ENCODE data around the gene ACSM3.

ACSM3 gene

DNA sequence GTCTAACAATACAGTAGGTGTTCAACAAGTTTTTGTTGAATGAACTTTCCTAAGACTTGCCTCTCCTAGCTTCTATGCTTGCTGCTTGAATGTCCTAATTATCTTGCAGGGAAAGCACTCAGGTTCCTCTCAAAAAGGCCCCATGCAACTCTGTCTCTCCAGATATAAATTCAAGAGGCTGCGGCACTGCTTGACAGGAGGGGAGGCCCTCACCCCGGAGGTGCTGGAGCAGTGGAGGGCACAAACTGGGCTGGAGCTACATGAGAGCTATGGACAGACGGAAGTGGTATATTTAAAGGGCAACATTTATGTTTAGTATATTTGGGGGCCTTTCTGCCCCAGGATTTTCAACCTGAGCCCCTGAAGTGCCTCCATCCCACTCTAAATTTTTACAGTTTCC, 36.6 kb upstream of the ACSM3 start:
- TF ChIP-seq, protein P1, sequence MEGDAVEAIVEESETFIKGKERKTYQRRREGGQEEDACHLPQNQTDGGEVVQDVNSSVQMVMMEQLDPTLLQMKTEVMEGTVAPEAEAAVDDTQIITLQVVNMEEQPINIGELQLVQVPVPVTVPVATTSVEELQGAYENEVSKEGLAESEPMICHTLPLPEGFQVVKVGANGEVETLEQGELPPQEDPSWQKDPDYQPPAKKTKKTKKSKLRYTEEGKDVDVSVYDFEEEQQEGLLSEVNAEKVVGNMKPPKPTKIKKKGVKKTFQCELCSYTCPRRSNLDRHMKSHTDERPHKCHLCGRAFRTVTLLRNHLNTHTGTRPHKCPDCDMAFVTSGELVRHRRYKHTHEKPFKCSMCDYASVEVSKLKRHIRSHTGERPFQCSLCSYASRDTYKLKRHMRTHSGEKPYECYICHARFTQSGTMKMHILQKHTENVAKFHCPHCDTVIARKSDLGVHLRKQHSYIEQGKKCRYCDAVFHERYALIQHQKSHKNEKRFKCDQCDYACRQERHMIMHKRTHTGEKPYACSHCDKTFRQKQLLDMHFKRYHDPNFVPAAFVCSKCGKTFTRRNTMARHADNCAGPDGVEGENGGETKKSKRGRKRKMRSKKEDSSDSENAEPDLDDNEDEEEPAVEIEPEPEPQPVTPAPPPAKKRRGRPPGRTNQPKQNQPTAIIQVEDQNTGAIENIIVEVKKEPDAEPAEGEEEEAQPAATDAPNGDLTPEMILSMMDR (conservative IDR thresholded peaks at IDR 0.05; ENCODE audit: low read depth, low read length), result no peak
- Histone ChIP-seq H2AFZ (ENCODE audit: low read depth) (no peak overlapping the region), H3K79me2 (ENCODE audit: insufficient read depth, low read depth) (no peaks in the 10 kb centered on the region), H3K36me3 (ENCODE audit: insufficient read depth) (no peaks in the 10 kb centered on the region), H3K4me2 (no peak overlapping the region), H4K20me1 (ENCODE audit: insufficient read depth) (no peaks in the 10 kb centered on the region), H3K9ac (no peak overlapping the region), H3K27ac (no peak overlapping the region), H3K4me3 (IDR thresholded peaks at IDR 0.05; ENCODE audit: insufficient read depth, low read depth, low read length) (no peak overlapping the region), H3K4me1 (ENCODE audit: low read depth, poor library complexity, severe bottlenecking) (no peaks in the 10 kb centered on the region), H3K27me3 (ENCODE audit: insufficient read depth, low read depth) (no peaks in the 10 kb centered on the region)

DNA sequence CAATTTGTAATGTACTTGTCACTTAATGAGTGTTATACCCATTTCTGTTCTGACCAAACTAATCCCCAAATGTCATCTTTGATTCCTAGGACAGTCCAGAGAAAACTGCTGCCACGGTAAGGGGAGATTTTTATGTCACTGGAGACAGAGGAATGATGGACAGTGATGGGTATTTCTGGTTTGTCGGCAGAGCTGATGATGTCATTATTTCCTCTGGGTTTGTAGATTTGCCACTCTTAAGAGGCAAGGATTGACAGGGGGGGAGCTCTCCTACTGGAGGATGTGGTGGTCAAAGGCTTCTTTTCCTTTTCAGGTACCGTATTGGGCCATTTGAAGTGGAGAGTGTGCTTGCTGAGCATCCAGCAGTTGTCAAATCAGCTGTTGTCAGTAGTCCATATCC, 34.7 kb upstream of the ACSM3 start:
- no peaks in the 10 kb centered on the region for H3K4me1 ChIP-seq (ENCODE audit: low read depth, poor library complexity, severe bottlenecking)
- H3K9ac ChIP-seq, result no peak overlapping the region
- H3K79me2 ChIP-seq (ENCODE audit: insufficient read depth, low read depth), result no peaks in the 10 kb centered on the region
- H4K20me1 ChIP-seq (ENCODE audit: insufficient read depth), result no peaks in the 10 kb centered on the region
- no peaks in the 10 kb centered on the region for H3K27me3 ChIP-seq (ENCODE audit: insufficient read depth, low read depth)
- no peak overlapping the region for H3K27ac ChIP-seq
- no peak overlapping the region for H3K4me2 ChIP-seq
- TF ChIP-seq, protein P1 (conservative IDR thresholded peaks at IDR 0.05; ENCODE audit: low read depth, low read length), result no peak
- H3K36me3 ChIP-seq (ENCODE audit: insufficient read depth), result no peaks in the 10 kb centered on the region
- no peak overlapping the region for H3K4me3 ChIP-seq (IDR thresholded peaks at IDR 0.05; ENCODE audit: insufficient read depth, low read depth, low read length)
- H2AFZ ChIP-seq (ENCODE audit: low read depth), result no peak overlapping the region

DNA sequence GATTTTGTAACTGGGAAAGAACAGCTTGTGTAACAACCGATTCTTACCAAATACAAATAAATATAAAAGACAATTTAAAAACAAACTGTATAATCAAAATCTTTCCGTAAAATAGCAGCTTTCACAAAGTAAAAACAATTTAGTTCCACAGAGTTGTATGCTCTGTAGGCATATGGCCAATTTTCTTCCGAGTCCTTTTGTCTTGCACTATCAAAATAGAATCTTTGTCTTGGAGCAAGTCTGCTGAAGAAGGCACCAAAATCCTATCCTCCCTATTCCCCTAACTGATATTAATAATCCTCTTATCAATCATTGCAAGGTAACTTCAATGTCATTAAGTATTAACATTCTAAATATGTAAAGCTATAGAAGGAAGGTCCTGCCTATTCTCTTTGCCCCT, 29.8 kb upstream of the ACSM3 start:
- Histone ChIP-seq H3K36me3 (ENCODE audit: insufficient read depth) (peaks cover 13% of the 10 kb centered on the region), H3K79me2 (ENCODE audit: insufficient read depth, low read depth) (peaks cover 15% of the 10 kb centered on the region; the same call in 1 of the 2 replicates), H3K27me3 (ENCODE audit: insufficient read depth, low read depth) (no peaks in the 10 kb centered on the region), H3K4me2 (no peak overlapping the region), H4K20me1 (ENCODE audit: insufficient read depth) (no peaks in the 10 kb centered on the region), H3K27ac (no peak overlapping the region), H3K9ac (no peak overlapping the region), H2AFZ (ENCODE audit: low read depth) (no peak overlapping the region), H3K4me3 (IDR thresholded peaks at IDR 0.05; ENCODE audit: insufficient read depth, low read depth, low read length) (no peak overlapping the region), H3K4me1 (ENCODE audit: low read depth, poor library complexity, severe bottlenecking) (peaks cover 27% of the 10 kb centered on the region)
- TF ChIP-seq, protein P1 (conservative IDR thresholded peaks at IDR 0.05; ENCODE audit: low read depth, low read length), result no peak

DNA sequence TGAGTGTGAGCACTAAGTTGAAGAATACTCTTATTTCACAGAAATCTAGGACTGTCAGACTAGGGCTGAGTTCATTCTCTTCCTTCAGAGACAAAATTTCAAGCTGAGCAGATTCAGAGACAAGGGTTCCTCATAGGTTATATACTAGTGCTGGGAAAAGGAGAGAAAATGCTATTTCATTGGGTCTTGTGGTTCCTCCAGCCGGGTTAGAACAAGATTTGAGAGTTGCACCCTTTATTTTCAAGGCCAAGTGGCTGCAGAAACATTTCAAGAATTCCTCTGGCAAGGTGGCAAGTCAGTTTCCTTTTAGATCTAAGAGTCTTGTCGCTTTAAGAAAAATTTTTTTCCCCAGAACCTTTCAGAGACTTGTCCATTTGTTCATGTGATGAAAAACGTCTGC, 29.0 kb upstream of the ACSM3 start:
- no peak overlapping the region for H2AFZ ChIP-seq (ENCODE audit: low read depth)
- peaks cover 22% of the 10 kb centered on the region for H3K79me2 ChIP-seq (ENCODE audit: insufficient read depth, low read depth)
- peaks cover 13% of the 10 kb centered on the region for H3K36me3 ChIP-seq (ENCODE audit: insufficient read depth)
- no peak overlapping the region for H3K27ac ChIP-seq
- TF ChIP-seq, protein P1 (conservative IDR thresholded peaks at IDR 0.05; ENCODE audit: low read depth, low read length), result no peak
- no peak overlapping the region for H3K9ac ChIP-seq
- no peak overlapping the region for H3K4me2 ChIP-seq
- H3K4me3 ChIP-seq (IDR thresholded peaks at IDR 0.05; ENCODE audit: insufficient read depth, low read depth, low read length), result no peak overlapping the region
- peaks cover 31% of the 10 kb centered on the region for H3K4me1 ChIP-seq (ENCODE audit: low read depth, poor library complexity, severe bottlenecking)
- H3K27me3 ChIP-seq (ENCODE audit: insufficient read depth, low read depth), result no peaks in the 10 kb centered on the region
- no peaks in the 10 kb centered on the region for H4K20me1 ChIP-seq (ENCODE audit: insufficient read depth)

All from KMS-11 (cell line).